HG03354 (cell line): ENCODE measurements around the gene MED25.
A peak's percentile ranks its signal among the peaks of the same experiment; 100 is the strongest.

Experiments
- ATAC-seq: cut with Tn5 transposase; IDR thresholded peaks from one replicate; pipeline ENCODE4 v1.9.1; 2021; ENCODE audit warnings: mild to moderate bottlenecking; ENCODE audit not compliant: unreplicated experiment, poor library complexity, severe bottlenecking

MED25 gene

GRCh38 chr19:49866933-49867782, 49.1 kb downstream of the MED25 start, which contains the start of gene PNKP:
Gene PNKP, minus strand, starts transcription at chr19:49867576. Its CDS starts 372 bp downstream, at chr19:49867204.
- ATAC-seq = peak; percentile 50

DNA sequence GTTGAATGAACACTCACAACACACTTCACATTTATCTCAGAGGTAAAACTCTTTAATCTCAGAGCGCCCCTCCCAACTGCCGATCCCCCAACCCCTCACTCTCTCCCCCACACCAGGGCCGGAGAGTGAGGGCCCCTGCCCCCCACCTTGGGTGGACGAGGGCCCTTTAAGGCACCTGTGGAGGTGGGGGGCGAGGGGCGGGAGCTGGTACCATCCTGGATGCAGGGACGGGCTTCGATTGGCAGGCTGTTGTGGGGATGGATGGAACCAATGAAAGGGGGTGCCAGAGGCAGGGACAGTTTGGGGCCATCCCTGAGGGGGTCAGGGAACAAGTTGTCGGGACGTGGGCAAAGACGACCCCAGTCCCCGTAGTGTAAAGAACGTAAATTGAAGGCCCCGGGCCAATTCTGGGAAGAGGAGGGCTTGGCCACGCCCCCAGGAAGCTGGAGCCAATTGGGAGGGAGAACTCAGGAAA, 51.0 kb downstream of the MED25 start:
- peak; percentile 5 for ATAC-seq

GRCh38 chr19:49869484-49870308, 51.6 kb downstream of the MED25 start:
- peak; percentile 72 for ATAC-seq

GRCh38 chr19:49870309-49870901, 52.3 kb downstream of the MED25 start:
- ATAC-seq = no peak

GRCh38 chr19:49871349-49871985, 53.4 kb downstream of the MED25 start:
- ATAC-seq = no peak

GRCh38 chr19:49872245-49873128, 54.4 kb downstream of the MED25 start:
- no peak for ATAC-seq

DNA sequence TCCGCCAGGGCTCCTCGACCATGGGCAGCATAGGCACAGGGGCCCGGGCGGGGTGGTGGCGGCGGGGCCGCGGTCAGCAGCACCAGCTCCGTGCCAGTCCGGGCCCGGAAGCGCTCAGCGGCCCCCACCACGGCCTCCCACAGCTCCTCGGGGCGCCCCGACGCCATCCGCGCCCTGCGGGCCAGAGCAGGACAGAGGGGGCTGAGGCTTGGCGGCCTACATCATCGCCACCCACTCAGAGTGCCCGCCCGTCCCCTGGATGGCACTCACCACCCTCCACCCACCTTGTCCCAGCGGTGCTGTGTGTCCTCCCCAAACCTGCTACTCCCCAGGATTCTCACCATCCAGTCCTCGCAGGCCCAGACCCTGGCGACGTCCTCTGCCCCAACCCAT, 55.0 kb downstream of the MED25 start:
- ATAC-seq = no peak

- no peak for ATAC-seq
These were observed 55.7 kb downstream of the MED25 start for GRCh38 chr19:49873834-49874233.

GRCh38 chr19:49874503-49875157, 56.5 kb downstream of the MED25 start:
- no peak for ATAC-seq

- no peak for ATAC-seq
These were observed 57.1 kb downstream of the MED25 start for GRCh38 chr19:49875177-49875576.

DNA sequence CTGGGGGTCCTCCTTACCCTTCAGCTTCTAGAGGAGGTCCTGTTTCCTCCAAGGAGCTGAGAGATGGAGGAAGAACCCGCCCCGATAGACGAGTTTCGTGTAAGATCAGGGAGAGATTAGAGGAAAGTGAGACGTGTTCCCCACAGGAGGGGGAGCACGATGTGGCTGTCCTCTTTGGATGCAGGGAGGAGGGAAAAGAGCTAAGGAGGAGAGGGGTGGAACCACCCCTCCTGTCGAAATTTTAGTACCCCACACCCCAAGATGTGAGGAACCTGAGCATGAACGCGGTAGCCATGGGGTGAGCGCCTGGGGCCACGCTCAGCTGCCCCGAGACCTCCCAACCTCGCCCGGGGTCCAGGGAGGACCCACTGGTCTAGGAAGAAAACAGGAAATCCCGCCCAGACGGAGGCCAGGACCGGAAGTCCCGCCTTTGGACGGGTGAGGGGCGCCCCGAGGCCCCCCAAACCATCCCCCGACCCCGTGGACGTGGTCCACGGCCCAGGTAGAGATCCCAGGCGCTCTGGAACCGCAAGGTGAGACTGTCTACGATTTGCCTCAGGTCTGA, 57.9 kb downstream of the MED25 start:
- no peak for ATAC-seq

DNA sequence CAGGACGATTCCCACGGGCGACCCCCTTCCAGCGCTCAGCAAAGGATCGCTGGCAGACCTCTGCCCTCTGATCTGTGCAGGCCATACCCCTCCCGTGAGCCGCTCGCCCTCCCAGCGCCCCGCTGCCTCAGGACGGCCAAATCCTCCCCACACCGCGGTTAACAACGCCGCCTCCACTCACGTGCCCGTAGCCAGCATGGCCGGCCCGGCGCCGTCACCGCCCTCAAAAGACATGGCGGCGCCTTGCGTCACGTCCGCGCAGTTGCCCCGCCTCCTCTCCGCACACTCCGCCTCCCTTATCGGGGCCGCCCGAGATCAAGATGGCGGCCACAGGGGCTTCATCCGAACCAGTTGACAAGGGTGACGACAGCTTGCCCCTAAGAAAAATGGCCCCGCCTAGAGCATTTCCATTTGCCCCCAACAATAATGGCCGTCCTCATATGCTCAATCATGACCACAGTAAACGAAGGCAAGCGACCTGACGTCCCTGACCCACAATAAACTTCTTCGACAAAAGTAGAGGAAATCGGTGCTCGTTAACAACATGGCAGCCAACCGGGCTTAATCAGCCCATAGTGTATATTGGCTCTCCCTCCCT, 58.4 kb downstream of the MED25 start:
- peak; percentile 57 for ATAC-seq

DNA sequence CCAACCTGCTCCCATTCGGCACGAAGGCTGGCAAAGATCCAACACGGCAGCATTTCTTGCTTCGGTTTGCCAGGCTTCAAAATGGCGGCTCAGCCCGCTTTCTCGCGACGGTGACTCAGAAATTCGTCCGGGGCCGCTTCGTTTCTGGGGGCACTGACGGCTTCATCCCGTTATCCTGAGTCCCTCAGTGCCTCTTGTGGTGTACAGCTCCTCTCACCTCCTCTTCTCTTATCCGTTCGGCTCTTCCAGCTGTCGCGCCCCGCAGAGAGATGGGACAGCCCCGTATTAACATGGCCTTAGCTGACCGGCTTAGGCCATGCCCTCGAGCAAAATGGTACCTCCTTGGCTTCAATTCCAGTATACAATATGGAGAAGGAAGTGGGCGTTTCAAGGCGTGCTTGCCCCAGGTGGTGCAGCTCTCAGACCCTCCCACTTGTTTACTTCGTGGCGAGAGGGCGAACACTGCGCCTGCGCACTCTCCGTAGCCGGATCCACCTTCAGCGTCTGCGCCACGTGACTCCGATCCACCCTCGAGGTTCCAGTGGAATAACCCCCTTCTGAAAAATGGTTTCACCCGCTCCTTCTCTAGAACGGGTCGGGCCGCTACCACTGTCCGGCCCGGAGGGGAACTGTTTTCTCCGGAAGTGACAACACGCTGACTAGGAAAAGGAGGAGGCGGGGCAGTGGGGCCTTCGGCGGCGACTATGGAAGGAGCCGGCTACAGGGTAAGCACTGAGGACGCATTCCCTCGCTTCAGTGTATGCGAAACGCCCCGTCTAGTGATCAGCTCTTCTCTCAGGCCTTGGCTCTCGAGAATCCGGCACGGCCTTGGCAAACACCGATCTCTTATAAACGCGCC, 59.2 kb downstream of the MED25 start, which contains the start of the genes AKT1S1 and TBC1D17:
Gene AKT1S1, minus strand, starts transcription at position 336 of the 859 bp plus-strand sequence. CDS start 4,060 bp downstream, outside the sequence.
Gene TBC1D17, plus strand, starts transcription at position 683 of the 859 bp plus-strand sequence. Its CDS starts 22 bp downstream, at position 705.
- peak; percentile 71 for ATAC-seq

DNA sequence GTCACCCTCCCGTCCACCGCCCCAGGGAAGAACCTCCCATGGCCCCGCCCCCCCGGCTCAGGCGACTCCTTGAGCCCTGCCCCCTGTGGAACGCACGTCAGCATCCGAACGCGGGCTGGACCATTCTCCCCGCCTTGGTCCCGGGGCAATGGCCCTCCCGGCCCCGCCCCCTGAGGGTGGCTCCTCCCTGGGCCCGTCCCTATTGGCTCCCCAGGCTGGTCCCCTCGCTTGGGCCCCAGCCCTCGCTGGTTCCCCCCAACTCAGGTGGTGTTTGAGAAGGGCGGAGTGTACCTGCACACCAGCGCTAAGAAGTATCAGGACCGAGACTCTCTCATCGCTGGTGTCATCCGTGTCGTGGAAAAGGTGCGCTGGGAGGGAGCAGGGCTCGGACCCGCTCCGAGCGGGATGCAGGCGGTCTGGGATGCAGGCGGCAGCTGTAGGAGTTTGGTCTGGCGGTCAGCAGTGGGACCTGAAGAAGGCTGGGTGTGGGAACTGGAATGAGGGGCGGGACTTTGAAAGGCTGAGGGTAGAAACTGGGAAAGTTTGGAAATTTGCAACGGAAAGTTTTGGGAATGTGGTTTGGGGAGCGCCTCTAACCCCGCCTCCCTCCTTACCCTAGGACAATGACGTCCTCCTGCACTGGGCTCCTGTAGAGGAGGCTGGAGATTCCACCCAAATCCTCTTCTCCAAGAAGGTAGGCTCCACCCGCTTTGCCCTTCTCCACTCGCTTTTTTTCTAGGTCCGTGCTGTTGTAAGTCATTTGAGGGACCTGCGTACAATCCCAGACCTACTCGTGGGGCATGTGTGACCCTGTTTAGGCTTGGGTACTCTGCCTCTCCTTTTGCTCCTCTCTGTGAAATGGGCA, 60.0 kb downstream of the MED25 start:
- peak; percentile 47 for ATAC-seq

DNA sequence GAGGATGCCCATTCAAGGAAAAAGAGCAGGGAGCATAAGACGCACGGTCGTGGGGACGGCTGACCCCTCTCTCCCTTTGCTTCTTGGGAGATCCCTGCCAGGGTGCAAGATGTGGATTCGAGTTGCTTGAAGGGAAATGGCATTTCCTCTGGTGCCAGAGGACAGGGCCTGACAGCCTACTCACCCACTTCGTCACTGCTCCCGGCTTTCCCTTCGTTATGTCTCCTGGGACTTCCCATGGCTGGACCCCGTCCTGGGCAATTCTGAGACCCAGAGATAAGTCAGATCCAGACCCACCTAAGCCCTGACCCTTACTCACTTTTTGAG, 60.6 kb downstream of the MED25 start:
- no peak for ATAC-seq
